ENCODE measurements around the gene NTM.
"Not testable (repeated sequence)": the region's sequence is repeated elsewhere in the genome, so short reads cannot be mapped to it uniquely, and the experiment has no call there.

NTM gene

GRCh38 chr11:131677828-131678470, 307.5 kb downstream of the NTM start:
- DNase-seq: no peak

GRCh38 chr11:131678658-131679340, 308.4 kb downstream of the NTM start:
- DNase-seq: no peak

DNA sequence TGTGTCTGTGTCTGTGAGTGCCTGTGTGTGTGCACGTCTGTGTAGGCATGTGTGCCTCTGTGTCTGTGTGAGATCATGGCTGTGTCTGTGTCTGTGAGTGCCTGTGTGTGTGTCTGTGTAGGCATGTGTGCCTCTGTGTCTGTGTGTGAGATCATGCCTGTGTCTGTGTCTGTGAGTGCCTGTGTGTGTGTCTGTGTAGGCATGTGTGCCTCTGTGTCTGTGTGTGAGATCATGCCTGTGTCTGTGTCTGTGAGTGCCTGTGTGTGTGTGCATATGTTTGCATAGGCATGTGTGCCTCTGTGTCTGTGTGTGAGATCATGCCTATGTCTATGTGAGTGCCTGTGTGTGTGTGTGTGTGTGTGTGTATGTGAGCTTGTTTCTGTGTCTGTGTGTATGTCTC, 310.0 kb downstream of the NTM start:
- not testable (repeated sequence) for DNase-seq

DNA sequence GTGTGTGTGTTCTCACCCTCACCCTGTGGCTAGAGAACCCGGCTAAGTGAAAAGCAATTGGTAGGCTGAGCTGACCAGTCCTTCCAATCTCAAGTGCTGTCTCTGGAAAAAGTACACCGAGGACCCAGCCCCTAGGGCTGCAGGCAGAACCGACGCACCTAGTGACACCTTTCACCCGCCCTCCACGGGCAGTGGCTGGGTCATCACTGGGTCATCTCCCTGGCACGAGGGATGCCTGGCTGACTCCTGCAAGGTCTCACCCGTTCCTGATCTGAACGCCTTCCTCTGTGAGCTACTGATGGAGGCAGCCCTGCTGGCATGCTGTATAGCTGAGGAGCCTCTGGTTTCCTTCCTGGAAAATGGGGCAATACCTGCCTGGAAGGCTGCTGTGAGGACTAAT, 311.5 kb downstream of the NTM start:
- DNase-seq: no peak

GRCh38 chr11:131682373-131683015, 312.1 kb downstream of the NTM start:
- no peak for DNase-seq

GRCh38 chr11:131683131-131683530, 312.7 kb downstream of the NTM start:
- no peak for DNase-seq

DNA sequence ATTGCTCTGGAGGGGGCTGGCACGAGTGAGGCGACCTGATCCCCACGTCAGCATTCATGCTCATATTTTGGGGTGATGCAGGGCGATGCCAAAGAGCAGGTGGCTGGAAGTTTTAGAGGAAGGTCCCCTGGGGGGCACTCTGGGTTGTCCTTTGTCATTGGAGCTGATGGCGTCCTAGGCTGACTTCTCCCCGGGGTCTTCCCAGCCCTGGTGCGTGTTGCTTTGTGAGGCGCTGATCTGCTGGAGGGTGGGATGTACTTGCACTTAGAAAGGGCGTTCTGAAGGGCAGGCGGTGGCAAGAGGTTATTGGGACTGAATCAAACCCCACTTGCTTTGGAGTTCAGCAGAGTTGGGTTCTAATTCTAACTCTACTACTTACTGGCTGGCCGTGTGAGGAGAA, 313.3 kb downstream of the NTM start:
- DNase-seq: no peak

DNA sequence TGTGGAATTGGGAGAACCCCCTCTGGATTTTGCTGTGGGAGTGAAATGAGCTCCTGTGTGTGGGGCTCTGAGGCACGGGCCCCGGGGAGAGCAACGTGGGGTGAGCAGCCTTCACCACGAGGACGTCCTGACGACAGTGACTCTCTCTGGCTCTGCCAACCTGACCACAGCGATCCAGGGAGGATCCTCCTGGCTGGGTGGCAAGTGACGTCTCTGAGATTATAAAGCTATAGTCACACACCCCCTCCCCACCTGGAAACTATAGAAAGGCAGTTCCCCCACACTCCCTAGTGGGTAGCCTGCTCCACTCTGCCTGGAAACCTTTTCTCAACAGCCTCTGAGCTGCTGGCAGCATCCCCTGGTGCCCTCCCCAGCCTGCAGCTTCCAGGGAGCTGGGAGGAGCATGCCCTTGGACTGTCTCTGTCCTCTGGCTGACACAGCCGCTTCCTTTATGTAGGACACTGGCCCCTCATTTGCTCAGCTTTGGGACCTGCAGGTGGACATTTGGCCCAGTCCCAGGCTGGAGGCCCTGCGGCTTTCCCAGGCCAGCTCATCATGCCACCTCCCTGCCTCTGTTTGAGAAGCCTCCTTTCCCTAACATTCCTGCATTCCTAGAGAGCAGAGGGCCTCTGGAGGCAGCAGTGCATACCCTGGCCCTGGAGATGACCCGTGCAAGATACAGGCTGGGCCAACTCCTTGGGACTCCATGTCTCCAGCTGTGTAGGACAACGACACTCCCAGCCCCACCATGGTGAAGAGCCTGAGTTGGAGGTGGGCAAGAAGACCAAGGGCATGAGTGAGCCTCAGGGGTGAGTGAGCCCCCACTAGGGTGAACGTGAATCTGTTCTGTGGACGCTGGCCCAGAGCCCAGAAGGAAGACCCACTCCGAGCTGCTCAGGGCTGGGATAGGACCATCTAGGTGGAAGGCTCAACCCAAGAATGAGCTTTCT, 314.0 kb downstream of the NTM start:
- no peak for DNase-seq

DNA sequence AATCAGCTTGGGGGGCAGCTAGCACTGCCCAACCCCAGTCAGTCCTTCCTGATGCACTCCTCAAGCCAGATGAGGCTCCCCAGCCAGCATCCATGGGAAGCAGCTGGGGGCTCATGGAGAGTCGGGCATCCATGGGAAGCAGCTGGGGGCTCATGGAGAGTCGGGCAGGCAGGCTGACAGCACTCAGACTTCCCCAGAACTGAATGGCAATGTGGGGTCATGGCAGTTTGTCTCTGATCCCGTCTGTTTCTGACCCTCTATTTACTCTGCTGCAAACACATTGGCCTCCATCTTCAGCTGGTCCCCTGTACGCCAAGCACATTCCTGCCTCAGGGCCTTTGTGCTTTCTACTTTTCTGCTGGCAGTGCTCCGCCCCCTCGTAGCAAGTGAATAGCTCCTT, 314.8 kb downstream of the NTM start:
- no peak for DNase-seq

DNA sequence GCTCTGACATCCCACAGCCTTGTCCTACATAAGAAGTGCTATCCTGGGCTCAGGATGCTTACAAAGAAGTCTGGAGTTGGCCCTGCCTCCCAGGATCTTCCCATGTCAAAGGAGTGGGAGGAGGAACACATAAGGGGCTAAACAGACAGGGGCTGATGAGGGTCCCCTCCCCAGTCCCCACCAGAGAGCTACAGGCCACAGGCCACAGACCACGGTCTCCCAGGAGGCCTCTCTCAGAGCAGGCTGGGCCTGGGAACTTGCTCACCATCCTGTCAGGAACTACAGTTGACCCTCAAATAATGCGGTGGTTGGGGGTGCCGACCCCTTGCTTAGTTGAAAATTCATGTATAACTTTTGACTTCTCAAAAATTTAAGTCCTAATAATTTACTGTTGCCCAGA, 315.5 kb downstream of the NTM start:
- DNase-seq: no peak

- no peak for DNase-seq
Measured at GRCh38 chr11:131686836-131687235, 316.4 kb downstream of the NTM start.

DNA sequence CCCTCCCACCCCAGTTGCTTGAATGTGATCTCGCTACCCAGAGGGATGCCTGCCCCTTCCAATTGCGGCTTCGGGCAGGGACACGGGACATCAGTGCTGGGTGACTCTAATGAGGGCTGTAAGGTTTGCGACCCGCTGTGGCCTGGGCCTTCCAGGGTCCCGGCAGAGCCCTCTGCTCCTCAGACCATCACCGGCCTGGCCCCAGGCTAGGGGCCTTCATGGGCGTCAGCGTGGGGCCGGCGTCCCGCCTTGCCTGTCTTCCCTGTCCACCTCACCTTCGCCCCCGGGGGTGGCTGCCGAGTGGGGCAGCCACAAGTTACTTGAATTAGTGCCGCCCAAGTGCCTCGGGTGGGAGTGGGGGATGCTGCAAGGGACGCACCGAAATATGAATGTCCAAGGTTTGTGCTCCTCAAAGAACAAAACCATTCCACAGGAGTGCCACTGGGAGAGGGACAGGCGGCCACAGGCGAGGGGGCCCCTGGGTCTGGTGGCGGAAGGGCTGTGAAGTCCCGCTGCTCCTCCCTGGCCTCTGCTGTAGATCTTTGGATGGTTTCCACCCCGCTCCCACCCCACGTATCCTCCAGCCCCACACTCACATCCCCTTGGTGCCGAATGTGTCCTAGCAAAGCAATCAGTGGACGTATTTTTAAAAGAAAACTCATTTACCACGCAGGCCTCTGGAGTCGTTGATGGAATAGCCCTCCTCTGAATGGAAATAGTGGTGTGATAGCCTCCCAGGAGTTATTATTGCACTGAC, 317.1 kb downstream of the NTM start:
- no peak for DNase-seq

- peak; percentile 21 for DNase-seq
Measured at GRCh38 chr11:131688048-131688693, 317.8 kb downstream of the NTM start.

GRCh38 chr11:131689049-131689925, 318.9 kb downstream of the NTM start:
- DNase-seq: no peak

- no peak for DNase-seq
Measured at GRCh38 chr11:131690362-131690761, 319.9 kb downstream of the NTM start.

- no peak for DNase-seq
Measured at GRCh38 chr11:131690776-131691175, 320.4 kb downstream of the NTM start.

- DNase-seq: peak; percentile 49
Measured at GRCh38 chr11:131691181-131692041, 321.0 kb downstream of the NTM start.

- no peak for DNase-seq
Measured at GRCh38 chr11:131692151-131692550, 321.7 kb downstream of the NTM start.

GRCh38 chr11:131692961-131693360, 322.5 kb downstream of the NTM start:
- no peak for DNase-seq

GRCh38 chr11:131693756-131694155, 323.3 kb downstream of the NTM start:
- peak; percentile 36 for DNase-seq
